NCI-H510A (cell line): ENCODE results near the gene PROZ.
"Not testable (repeated sequence)": the region's sequence is repeated elsewhere in the genome, so short reads cannot be mapped to it uniquely, and the experiment has no call there.

ENCODE experiments used
- DNase-seq: peaks from one replicate; lab custom pipeline; 2025; lab: John Stamatoyannopoulos, UW

The PROZ gene, protein sequence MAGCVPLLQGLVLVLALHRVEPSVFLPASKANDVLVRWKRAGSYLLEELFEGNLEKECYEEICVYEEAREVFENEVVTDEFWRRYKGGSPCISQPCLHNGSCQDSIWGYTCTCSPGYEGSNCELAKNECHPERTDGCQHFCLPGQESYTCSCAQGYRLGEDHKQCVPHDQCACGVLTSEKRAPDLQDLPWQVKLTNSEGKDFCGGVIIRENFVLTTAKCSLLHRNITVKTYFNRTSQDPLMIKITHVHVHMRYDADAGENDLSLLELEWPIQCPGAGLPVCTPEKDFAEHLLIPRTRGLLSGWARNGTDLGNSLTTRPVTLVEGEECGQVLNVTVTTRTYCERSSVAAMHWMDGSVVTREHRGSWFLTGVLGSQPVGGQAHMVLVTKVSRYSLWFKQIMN

DNA sequence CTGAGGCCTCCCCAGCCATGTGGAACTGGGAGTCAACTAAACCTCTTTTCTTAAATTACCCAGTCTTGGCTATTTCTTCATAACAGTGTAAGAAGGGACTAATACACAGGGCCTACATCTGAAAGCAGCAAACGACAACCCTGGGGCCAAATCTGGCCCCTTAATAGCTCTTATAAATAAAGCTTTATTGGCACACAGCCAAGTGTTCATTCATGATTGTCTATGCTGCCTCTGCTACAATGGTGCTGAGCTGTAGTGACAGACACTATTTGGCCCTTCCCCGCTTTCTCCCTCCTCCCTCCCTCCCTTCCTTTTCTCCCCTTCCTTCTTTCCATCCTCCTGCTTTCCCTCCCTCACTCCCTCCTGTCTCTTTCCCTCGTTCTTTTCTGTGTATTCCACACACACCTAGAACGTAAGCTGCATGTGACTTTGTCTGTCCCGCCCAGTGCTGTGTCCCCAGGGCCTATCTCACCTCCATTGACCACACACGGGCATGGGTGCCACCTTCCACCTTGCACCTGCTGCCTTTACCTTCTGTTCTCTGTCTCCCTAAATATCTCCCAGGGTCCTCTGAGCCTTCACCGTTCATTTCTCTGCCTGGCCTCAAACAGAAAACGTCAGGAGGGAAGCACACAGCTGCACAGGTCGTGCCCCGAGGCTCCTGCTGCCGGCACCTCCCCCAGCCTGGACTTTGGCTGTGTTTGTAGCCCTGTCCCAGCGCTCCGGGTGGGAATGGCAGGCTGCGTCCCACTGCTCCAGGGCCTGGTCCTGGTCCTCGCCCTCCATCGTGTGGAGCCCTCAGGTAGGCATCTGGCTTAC lies at the start of gene PROZ:
PROZ (plus strand) TSS at position 720 of the 819 bp plus-strand sequence; CDS start at position 733, 13 bp downstream.
- DNase-seq = no peak

DNA sequence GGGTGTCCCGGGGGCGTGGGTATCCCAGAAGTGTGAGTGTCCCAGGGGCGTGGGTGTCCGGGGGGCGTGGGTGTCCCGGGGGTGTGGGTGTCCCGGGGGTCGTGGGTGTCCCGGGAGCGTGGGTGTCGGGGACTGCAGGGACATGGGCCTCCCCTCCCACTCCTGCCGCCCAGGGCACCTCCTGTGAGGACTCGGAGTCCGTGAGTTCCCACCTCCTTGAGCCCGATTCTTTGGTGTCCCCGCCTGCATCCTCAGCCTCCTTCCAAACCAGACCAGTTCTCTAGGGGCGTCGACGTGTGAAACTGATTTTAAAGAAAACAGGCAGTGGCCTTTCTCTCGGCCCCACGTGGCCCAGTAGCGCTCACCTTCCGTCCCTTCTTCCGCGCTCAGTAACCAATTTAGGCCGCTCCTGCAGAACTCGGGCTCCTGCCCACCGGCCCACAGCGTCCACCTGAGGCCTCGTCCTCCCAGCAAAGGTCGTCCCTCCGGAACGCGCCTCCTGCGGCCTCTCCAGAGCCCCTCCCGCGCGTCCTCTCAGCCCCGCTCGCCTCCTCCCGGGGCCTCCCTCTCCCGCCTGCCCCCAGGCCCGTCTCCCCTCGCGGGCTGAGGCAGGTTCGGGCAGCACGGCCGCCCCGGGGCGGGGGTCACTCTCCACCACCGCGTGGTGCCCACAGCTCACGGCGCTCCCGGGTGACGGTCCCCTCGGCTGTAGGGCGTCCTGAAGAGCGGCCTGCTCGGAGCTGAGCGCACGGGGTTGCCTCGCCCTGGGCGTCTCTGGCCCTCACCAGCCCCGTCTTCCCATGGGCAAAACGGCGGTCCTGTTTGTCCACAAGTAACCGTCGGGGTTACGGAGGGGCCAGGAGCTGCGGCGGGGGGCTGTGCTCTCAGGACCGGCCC lies 49.0 kb upstream of the PROZ start:
- no peak for DNase-seq

DNA sequence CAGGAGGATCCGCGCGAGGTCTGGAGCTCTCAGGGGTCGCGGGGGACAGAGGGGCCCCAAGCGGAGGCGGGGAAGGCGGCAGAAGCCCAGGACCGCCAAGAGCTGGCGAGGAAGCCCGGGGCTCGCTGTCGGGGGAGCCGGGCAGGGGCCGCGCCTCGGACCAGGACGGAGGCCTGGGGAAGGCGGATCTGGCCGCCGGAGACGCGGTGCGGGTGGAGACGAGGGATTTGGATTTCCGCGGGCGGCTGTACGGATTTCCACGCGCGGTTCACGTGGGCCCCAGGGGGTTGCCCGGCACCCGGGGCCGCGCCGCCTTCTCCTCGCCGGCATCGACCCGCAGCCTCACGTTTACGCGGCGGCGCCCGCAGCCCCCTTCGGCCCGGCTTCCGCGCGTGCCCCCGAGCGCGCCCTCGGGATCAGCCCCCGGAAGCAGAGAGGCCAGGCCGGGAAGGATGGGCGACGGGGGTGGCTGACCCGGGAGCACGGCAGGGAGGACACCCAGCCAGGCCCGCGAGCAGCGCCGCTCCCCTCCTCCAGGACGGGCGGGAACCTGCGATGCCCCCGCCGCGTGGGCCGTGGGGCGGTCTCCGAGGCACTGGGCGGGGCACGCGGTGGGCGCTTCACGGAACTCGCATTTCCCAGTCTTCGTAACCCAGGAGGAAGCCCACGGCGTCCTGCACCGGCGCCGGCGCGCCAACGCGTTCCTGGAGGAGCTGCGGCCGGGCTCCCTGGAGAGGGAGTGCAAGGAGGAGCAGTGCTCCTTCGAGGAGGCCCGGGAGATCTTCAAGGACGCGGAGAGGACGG lies 48.2 kb upstream of the PROZ start:
- no peak for DNase-seq

DNA sequence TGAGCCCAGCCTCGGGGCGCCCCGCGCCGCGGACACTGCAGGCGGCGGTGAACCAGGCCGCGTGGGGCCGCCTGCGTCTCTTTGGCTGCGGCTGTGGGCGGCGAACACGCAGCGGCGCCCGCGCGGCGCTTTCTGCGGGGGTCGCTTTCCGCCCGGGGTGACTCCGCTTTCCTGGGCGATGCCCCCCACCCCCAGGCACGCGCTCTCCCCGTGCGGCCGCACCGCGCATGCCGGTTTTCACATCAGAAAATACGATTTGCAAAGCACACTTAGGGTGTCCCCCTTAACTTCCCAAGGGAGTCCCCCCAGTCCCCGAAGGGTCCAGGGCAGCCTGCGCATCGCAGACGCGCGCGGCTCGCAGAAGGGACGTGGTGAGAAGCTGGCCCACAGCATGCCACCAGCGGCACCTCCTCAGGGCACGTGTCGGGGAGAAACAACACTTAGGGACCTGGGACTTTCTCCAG lies 47.6 kb upstream of the PROZ start:
- no peak for DNase-seq

DNA sequence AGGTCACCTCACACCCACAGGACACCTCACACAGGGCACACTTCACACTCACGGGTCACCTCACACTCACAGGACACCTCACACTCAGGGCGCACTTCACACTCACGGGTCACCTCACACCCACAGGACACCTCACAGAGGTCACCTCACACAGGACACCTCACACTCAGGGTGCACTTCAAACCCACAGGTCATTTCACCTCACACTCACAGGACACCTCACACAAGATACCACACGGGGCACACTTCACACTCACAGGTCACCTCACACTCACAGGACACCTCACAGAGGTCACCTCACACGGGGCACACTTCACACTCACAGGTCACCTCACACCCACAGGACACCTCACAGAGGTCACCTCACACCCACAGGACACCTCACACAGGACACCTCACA lies 46.6 kb upstream of the PROZ start:
- not testable (repeated sequence) for DNase-seq

DNA sequence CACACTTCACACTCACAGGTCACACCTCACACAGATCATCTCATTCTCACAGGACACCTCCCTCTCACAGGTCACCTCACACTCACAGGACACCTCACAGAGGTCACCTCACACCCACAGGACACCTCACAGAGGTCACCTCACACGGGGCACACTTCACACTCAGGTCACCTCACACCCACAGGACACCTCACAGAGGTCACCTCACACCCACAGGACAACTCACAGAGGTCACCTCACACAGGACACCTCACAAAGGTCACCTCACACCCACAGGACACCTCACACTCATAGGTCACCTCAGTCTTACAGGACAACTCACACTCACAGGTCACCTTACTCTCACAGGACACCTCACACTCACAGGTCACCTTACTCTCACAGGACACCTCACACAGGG lies 46.0 kb upstream of the PROZ start:
- DNase-seq = not testable (repeated sequence)

DNA sequence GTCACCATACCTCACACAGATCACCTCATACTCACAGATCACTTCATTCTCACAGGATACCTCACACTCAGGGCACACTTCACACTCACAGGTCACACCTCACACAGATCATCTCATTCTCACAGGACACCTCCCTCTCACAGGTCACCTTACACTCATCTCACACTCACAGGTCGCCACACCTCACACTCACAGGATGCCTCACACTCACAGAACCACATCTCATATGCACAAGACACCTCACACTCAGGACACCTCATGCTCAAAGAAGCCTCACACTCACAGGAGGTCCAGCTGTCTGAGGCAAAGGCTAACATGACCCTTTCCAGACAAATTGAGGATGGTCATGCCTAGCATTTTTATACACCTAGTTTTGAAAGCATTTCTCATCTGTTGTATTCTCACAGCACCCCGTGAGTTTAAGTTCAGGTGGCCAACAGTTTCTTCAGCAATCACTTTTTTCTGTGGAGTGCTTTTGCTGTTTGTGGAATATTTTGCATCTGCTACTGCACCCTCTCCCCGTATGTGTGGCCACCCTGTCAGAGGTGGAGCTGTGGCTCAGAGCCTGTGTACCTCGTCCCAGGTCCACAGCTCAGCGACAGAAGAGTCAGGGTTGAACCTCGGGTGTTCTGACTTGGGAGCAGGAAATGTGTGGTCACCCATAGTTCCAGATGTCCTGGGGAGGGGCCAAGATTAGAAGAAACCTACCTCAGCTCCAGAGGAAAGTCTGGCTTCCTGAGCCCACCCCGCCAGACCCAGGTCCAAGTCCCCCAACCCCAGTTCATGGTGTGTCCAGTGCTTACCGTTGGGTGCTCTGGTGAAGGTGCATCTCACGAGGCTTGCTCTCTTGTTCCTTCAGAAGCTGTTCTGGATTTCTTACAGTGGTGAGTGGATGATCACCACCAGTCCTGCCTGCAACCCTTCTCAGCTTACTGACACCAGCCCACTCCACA lies 45.3 kb upstream of the PROZ start:
- no peak for DNase-seq

DNA sequence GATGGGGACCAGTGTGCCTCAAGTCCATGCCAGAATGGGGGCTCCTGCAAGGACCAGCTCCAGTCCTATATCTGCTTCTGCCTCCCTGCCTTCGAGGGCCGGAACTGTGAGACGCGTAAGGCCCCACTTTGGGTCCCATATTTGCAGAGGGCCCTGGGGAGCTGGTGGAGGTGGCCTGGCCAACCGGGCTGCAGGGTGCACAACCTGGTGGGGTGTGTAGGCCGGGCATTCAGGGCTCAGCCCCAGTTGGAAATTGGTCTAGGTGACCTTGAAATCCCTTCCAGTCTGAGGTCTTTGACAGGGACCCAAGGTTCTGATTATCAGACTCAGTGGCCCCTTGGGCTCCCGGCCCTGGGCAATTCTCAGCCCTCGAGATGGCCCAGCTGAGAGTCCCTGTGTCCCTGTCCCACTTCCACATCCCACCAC lies 44.6 kb upstream of the PROZ start:
- no peak for DNase-seq

DNA sequence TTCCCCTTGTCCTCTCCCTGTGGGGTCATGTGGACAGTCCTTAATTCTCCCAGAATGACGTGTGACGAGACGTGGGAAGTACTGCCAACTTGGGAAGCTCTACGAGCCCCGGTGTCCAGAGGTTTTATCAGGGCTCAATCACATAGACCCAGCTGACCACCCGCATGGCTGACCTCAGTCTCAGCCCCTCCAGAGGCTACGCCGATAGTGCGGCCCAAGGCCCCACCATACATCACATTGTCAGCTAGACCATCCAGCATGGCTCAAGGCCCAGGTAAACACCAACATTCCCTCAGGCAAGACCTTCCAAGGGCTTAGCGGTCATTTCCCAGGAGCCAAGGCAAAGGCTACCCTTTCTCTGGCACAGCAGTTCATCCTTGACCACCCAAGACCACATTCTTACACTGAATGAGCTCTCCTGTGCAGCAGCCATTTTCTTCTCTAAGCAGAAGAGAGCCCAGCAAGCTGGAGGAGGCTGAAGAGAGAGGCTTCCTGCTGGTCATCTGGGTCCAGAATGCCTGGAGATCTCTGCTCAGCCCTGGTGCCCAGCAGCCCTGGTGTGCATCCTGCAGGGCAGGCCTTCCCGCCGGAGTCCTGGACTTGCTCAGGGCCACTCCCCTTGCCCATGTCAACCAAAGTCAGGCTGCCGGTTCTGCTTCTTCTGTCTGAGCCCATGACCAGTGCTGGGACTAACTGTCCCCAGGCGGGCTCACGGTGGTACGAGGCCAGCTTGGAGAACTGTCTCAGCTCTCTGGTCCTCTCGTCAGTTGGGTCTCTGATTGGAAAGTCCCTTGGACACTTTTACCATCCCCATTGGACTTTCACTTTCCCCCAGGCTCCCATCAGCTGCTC lies 43.7 kb upstream of the PROZ start:
- no peak for DNase-seq

DNA sequence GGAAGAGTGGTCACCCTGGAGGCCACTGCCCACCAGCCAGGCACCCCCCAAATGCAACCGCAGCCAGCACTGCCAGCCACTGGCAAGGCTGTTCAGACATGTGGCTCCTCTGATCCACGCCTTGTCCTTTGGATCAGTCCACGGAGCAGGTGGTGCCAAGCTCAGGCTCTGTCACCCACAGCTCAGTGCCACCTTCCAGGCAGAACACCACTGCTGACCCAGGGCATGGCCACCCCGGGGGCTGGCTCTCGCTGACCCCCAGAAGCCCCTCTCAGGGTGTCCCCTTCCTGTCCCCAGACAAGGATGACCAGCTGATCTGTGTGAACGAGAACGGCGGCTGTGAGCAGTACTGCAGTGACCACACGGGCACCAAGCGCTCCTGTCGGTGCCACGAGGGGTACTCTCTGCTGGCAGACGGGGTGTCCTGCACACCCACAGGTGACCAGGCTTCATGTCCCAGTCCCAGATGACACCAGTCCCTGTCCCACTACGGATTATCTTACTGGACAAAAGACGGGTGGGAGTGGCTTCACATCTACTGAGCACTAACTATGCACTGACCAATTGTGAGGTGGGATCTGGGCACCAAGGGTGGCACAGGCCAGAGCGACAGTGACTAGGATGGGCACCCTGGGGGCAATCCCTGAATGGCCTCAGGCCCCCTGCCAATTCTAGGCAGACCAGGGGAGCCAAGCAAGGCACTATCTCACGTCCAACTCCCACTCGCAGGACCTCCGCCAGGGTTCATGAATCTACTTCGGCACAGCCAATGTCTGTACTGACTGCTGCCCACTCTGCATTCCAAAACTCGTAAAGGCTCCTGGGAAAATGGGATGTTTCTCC lies 42.9 kb upstream of the PROZ start:
- no peak for DNase-seq

DNA sequence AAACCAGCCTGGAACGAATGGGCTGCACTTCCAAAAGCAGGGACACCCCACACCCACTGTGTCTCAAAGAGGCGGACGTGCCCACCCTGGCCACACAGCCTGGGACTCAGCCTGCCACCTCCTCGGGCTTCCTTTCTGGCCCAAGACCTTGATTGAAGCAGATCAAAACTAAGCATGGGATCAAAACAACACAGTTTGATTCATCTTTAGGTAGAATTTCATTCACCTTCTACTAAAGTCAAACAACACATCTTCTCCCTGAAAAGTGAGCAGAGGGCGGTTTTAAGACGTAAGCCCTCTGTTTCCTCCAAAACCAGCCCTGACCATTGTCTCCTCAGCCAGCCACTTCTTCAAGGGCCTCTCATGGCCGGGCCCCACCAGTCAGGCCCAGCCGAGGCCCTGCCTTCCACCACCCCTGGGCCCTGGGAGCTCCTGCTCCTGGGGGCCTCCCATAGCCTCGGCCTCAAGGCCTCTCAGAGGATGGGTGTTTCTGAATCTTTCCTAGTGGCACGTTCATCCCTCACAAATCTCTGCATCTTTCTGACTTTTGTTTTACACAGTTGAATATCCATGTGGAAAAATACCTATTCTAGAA lies 42.1 kb upstream of the PROZ start:
- DNase-seq = no peak

DNA sequence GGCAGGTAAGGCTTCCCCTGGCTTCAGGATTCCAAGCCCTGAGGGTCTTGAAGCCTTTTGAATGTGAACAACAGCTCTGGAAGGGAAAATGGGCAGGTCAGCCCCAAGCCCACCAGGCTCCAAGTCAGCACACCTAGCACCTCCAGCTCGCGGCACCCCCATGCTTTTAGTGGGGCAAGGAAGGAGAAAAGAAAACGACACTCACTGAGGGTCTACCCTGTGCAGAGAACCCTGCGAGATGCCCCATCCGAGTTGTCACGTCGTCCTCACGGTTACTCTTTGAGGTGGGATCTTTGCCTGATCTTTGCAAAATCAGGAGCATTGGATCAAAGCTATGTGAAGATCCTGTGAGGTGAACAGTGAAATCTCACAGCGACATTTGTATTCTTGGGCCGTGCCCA lies 41.6 kb upstream of the PROZ start:
- DNase-seq = no peak

DNA sequence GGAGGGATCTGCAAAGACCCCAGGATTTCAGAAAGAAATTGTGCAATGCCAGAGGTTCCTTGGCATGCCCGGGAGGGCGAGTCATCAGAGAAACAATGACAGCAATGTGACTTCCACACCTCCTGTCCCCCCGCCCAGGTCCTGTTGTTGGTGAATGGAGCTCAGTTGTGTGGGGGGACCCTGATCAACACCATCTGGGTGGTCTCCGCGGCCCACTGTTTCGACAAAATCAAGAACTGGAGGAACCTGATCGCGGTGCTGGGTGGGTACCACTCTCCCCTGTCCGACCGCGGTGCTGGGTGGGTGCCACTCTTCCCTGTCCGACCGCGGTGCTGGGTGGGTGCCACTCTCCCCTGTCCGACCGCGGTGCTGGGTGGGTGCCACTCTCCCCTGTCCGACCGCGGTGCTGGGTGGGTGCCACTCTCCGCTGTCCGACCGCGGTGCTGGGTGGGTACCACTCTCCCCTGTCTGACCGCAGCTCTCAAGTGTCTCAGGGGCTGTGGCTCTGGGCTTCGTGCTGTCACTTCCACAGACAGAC lies 41.0 kb upstream of the PROZ start:
- no peak for DNase-seq

DNA sequence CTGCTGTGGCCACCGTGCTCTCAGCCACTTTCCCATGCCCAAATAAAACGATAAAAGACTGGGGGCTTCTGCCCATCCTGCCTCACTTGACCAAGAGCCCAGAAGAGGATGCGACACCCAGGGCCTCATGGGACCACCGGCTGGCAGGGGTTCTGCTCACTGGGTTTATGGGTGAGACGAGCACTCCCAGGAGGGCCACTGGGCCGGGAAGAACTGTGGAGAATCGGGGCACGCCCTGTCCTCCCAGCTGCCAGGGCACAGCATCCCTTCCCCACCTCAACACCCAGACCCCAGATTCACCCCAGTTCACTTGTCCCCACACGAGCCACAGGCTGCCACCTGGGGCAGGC lies 40.6 kb upstream of the PROZ start:
- DNase-seq = no peak

DNA sequence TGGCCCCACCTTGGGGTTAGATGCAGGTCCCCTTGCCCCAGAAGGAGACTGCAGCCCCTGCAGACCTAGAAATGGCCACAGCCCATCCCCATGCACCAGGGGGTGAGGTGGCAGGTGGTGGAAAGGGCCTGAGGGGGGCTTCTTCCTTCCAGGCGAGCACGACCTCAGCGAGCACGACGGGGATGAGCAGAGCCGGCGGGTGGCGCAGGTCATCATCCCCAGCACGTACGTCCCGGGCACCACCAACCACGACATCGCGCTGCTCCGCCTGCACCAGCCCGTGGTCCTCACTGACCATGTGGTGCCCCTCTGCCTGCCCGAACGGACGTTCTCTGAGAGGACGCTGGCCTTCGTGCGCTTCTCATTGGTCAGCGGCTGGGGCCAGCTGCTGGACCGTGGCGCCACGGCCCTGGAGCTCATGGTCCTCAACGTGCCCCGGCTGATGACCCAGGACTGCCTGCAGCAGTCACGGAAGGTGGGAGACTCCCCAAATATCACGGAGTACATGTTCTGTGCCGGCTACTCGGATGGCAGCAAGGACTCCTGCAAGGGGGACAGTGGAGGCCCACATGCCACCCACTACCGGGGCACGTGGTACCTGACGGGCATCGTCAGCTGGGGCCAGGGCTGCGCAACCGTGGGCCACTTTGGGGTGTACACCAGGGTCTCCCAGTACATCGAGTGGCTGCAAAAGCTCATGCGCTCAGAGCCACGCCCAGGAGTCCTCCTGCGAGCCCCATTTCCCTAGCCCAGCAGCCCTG lies 40.0 kb upstream of the PROZ start:
- DNase-seq = no peak

DNA sequence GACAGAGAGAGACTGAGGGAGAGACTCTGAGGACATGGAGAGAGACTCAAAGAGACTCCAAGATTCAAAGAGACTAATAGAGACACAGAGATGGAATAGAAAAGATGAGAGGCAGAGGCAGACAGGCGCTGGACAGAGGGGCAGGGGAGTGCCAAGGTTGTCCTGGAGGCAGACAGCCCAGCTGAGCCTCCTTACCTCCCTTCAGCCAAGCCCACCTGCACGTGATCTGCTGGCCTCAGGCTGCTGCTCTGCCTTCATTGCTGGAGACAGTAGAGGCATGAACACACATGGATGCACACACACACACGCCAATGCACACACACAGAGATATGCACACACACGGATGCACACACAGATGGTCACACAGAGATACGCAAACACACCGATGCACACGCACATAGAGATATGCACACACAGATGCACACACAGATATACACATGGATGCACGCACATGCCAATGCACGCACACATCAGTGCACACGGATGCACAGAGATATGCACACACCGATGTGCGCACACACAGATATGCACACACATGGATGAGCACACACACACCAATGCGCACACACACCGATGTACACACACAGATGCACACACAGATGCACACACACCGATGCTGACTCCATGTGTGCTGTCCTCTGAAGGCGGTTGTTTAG lies 39.2 kb upstream of the PROZ start:
- no peak for DNase-seq
